Right lobe of liver (tissue), 6 donors: Measurements from ENCODE around the gene GPR78. TPM values are rescaled to one million over a fixed set of nuclear protein-coding genes. Genes with fewer than 3 reads are reported as not detected.

Source experiments
- ATAC-seq, 4 donors: fragments of 200-7000 bp; cut with Tn5 transposase; one replicate each; pipeline ENCODE4 v1.9.1; 2020; ENCODE audit warnings: mild to moderate bottlenecking in 4 of 4, moderate library complexity in 4 of 4
- DNase-seq, 3 donors: peaks; one replicate each; pipeline ENCODE4 v3.0.0-alpha.2; 2020
- H3K27ac ChIP-seq, 3 donors: fragments of 200-600 bp; one replicate each; pipeline ENCODE4 v1.8.0; 2022
- H3K27me3 ChIP-seq, 2 donors: fragments of 200-600 bp; one replicate each; pipeline ENCODE4 v1.8.0; 2022
- H3K36me3 ChIP-seq, 4 donors: fragments of 200-600 bp; sonication (generic) in 1 of 4; one replicate each; pipeline versions ENCODE4 v1.5.1 to v1.8.0; 2017 to 2022; ENCODE audit warnings: control low read depth in 1 of 4
- H3K4me1 ChIP-seq, 4 donors: fragments of 200-600 bp; sonication (generic) in 1 of 4; one replicate each; pipeline versions ENCODE4 v1.5.1 to v1.8.0; 2017 to 2022; ENCODE audit warnings: control low read depth in 1 of 4
- H3K4me3 ChIP-seq, 3 donors: fragments of 200-600 bp; one replicate each; pipeline ENCODE4 v1.8.0; 2022
- H3K9me3 ChIP-seq, 4 donors: fragments of 200-600 bp; sonication (generic) in 1 of 4; one replicate each; pipeline versions ENCODE4 v1.5.1 to v1.8.0; 2017 to 2022; ENCODE audit warnings: control low read depth in 1 of 4
- POLR2A ChIP-seq: fragments of 450-650 bp; IDR thresholded peaks from one replicate; pipeline ENCODE4 v1.6.1; 2017; ENCODE audit warnings: antibody characterized with exemption, mild to moderate bottlenecking
- WGBS: methylation state at CpG from one replicate; pipeline ENCODE4 v1.1.6; 2018; ENCODE audit warnings: low coverage, low lambda C conversion rate; ENCODE audit not compliant: insufficient coverage; ENCODE audit errors: missing lambda C conversion rate; 5-methylcytosine and 5-hydroxymethylcytosine counted together
- intact Hi-C, 2 donors: fragments of 100-400 bp; cut with DNase I; formaldehyde crosslinking; loops; one replicate each; pipeline versions ENCODE4 v1.11.2 to v1.14.1; 2022
- total RNA-seq, 6 experiments: library from RNA; depleted of rRNA in 2 of 6; stranded (reverse); fragments of >200 nt in 2 of 6; fragmentation: NEBNext Ultra II Directional in 3 of 6; extraction: Animal tissue kit (Norgen Biotek cat#: 25700) in 3 of 6; gene quantifications; one replicate each; pipeline versions ENCODE4 v1.1.0 to v1.2.4, GENCODE V29; 2016 to 2023
- TF ChIP-seq, protein P1 (sequence below), 4 donors: fragments of 200-600 bp in 3 of 4; fragments of 450-650 bp in 1 of 4; IDR thresholded peaks; one replicate each; pipeline versions ENCODE4 v1.5.1 to v1.8.0; 2016 to 2022; ENCODE audit warnings: antibody characterized with exemption in 4 of 4, mild to moderate bottlenecking in 2 of 4
- donor health status: DM: no; HTN: yes; CAD: no.
- donor health status: DM: no; HTN: no; CAD: no.
- donor health status: DM: no; HTN: no; CAD: no.
- donor health status: DM: no; HTN: yes; CAD: no.
- donor health status: DM: no; HTN: yes; CAD: no.

GPR78 gene
- total RNA-seq, 6 experiments from 2014 or later = not detected

DNA sequence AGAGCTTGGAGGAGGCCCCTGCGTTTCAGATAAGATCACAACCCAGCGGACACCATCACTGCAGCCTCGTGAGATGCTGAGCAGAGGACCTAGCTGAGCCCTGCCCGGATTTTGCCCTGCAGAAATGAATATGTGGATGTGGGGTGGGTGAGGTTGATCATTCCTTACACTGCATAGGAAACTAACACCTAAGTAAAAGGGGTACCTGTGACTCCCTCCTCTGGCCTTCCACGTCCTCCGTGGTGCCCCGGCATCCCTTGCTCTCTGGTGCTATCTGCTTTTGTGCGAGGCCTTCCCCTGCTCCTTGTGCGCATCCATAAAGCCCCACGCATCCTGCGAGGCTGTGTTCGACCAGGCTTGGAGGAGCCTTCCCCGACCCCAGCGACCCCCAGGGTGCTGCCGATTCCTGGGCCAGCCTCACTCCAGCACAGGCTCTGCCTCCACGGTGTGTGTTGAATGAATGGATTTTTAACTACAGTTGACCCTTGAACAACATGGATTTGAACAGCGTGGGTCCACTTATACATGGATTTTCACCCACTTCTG is 25.6 kb upstream of the GPR78 start:
- Histone ChIP-seq H3K27me3 (no peaks in the 10 kb centered on the region), H3K9me3 (no peaks in the 10 kb centered on the region), H3K4me1 (no peaks in the 10 kb centered on the region), H3K36me3 (no peaks in the 10 kb centered on the region), H3K27ac (no peak overlapping the region), H3K4me3 (no peak overlapping the region)
- ATAC-seq (no peak), DNase-seq (no peak)
- intact Hi-C loops = no loop called here
- TF ChIP-seq POLR2A = no peak
- TF ChIP-seq, protein P1, sequence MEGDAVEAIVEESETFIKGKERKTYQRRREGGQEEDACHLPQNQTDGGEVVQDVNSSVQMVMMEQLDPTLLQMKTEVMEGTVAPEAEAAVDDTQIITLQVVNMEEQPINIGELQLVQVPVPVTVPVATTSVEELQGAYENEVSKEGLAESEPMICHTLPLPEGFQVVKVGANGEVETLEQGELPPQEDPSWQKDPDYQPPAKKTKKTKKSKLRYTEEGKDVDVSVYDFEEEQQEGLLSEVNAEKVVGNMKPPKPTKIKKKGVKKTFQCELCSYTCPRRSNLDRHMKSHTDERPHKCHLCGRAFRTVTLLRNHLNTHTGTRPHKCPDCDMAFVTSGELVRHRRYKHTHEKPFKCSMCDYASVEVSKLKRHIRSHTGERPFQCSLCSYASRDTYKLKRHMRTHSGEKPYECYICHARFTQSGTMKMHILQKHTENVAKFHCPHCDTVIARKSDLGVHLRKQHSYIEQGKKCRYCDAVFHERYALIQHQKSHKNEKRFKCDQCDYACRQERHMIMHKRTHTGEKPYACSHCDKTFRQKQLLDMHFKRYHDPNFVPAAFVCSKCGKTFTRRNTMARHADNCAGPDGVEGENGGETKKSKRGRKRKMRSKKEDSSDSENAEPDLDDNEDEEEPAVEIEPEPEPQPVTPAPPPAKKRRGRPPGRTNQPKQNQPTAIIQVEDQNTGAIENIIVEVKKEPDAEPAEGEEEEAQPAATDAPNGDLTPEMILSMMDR (IDR thresholded peaks at IDR 0.05) = no peak
- WGBS = 66% methylated on average over 9 of the region's 17 CpGs

DNA sequence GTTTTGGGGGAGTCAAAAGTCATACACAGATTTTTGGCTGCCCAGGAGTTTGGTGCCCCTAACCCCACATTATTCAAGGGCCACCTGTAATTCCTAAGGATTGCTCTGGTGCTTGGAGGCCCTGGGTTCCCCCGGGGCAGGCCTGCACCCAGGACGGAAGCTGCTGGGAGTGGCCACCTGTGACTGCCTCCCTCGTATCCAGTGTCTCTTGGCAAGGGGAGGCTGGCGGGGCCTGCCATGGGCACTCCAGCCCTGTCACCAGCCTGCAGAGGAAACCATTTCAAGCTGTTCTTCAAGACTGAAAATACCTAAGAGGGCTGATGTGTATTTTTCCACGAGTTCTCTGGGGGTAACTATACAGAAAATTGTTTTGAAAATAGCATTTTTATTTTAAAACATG is 24.5 kb upstream of the GPR78 start:
- Histone ChIP-seq H3K9me3 (no peaks in the 10 kb centered on the region), H3K36me3 (no peaks in the 10 kb centered on the region), H3K27ac (no peak overlapping the region), H3K27me3 (no peaks in the 10 kb centered on the region), H3K4me1 (no peaks in the 10 kb centered on the region), H3K4me3 (no peak overlapping the region)
- intact Hi-C loops = no loop called here
- TF ChIP-seq POLR2A = no peak
- no peak for DNase-seq
- ATAC-seq = no peak
- 56% methylated on average over 2 of the region's 5 CpGs for WGBS

DNA sequence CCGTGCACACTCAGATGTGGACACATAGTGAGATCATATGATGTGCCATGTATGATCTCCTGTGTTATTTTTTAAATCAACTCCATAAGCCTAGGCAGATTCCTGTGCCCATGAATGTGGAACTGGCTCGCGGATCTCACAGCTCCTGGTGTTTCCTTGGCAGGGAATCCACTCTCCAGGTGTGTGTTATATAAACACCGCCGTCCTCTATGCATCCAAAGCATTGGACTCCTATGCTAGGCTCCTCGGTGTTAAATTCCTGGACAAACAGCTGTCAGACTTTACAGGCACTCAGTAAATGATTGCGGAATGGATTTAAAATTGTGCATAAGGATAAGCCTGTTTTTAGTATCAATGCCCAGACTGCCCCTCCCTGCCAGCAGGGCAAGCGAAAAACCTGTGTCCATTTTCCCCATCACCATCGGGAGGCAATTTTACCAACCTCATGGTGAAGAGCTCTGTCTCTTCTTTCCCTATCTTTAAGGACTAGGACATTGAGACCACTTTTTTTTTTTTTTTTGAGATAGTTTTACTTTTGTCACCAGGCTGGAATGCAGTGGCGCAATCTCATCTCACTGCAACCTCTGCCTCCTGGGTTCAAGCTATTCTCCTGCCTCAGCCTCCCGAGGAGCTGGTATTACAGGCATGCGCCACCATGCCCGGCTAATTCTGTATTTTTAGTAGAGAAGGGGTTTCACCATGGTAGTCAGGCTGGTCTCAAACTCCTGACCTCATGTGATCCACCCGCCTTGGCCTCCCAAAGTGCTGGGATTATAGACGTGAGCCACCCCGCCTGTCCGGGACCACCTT is 23.6 kb upstream of the GPR78 start:
- DNase-seq = no peak
- TF ChIP-seq POLR2A = no peak
- TF ChIP-seq, protein P1 (IDR thresholded peaks at IDR 0.05) = no peak
- no peak for ATAC-seq
- intact Hi-C loops = no loop called here
- Histone ChIP-seq H3K27me3 (no peaks in the 10 kb centered on the region), H3K27ac (no peak overlapping the region), H3K4me1 (no peaks in the 10 kb centered on the region), H3K9me3 (no peaks in the 10 kb centered on the region), H3K36me3 (no peaks in the 10 kb centered on the region), H3K4me3 (no peak overlapping the region)
- 79% methylated on average over 11 of the region's 17 CpGs for WGBS

DNA sequence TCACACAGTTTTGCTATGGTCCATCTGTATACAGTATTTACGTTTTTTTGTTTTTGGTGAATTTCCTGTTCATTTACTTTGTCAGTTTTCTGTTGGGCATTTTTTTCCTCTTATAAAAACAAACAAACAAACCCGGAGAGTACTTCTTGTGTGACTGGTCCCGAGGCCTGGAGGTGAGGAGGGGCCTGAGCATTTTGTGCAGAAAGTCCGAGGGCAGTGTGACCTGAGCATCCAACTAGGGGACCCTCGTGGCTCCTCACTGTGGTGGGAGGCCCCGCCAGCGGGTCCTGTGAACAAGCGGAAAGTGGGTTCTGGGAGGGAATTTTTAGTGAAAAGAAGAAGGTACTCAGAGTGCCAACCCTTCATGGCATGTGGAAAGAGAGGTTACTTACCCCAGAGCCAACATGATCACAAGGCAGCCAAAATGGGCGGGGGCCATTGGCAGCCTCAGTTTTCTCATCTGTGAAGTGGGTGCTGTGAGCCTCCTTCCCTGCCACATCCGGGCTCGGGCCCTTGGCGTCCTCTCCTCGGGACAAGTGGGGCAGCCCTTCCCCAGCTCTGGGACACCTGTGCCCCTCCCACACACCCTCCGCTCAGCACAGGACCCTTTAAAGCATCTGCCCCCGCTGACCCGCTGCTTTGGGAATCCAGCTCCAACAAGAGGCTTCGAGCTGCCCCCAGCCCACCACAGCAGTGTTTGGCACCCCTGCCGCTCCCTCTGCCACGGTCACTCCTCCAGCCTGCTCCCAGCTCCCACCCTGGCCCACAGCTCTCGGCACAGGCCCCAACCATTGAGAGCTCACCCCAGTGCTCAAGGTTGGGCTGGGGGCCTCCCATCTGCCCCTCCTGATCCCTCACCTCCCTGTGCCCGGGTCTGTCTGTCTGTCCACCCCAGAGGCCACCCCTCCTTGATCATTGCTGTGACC is 22.8 kb upstream of the GPR78 start:
- DNase-seq (no peak), ATAC-seq (no peak)
- 63% methylated on average over 12 of the region's 21 CpGs for WGBS
- no peaks in the 10 kb centered on the region for H3K27me3 ChIP-seq
- no peak overlapping the region for H3K4me3 ChIP-seq
- intact Hi-C loops = no loop called here
- H3K4me1 ChIP-seq = no peaks in the 10 kb centered on the region
- no peaks in the 10 kb centered on the region for H3K36me3 ChIP-seq
- H3K9me3 ChIP-seq = no peaks in the 10 kb centered on the region
- TF ChIP-seq, protein P1 (IDR thresholded peaks at IDR 0.05) = no peak
- TF ChIP-seq POLR2A = no peak
- no peak overlapping the region for H3K27ac ChIP-seq
